Nucleus accumbens (tissue), 56 donors: ENCODE data around the gene STMN3.
"Not testable (repeated sequence)": the region's sequence is repeated elsewhere in the genome, so short reads cannot be mapped to it uniquely, and the experiment has no call there.

Experiments used
- DNase-seq, 56 donors: peaks; one replicate each; lab custom pipeline; 2025; lab: John Stamatoyannopoulos, UW

STMN3 gene

GRCh38 chr20:63619086-63619485, 34.1 kb downstream of the STMN3 start:
- DNase-seq, result no peak

GRCh38 chr20:63618291-63618980, 34.8 kb downstream of the STMN3 start:
- DNase-seq, result no peak

- no peak for DNase-seq
Measured at GRCh38 chr20:63617876-63618265, 35.4 kb downstream of the STMN3 start.

GRCh38 chr20:63617092-63617875, 35.9 kb downstream of the STMN3 start:
- no peak for DNase-seq

- not testable (repeated sequence) for DNase-seq
Measured at GRCh38 chr20:63613863-63614594, 39.2 kb downstream of the STMN3 start.

- no peak for DNase-seq
Measured at GRCh38 chr20:63612276-63612931, 40.8 kb downstream of the STMN3 start.

GRCh38 chr20:63611646-63612045, 41.6 kb downstream of the STMN3 start:
- no peak for DNase-seq

GRCh38 chr20:63610581-63611435, 42.4 kb downstream of the STMN3 start:
- no peak for DNase-seq

GRCh38 chr20:63606686-63607085, 46.5 kb downstream of the STMN3 start:
- no peak for DNase-seq

GRCh38 chr20:63602321-63602720, 50.9 kb downstream of the STMN3 start:
- no peak for DNase-seq

GRCh38 chr20:63601679-63602078, 51.5 kb downstream of the STMN3 start:
- DNase-seq, result not testable (repeated sequence)

- DNase-seq, result no peak
Measured at GRCh38 chr20:63599396-63600050, 53.7 kb downstream of the STMN3 start.

GRCh38 chr20:63598479-63599395, 54.5 kb downstream of the STMN3 start:
- no peak for DNase-seq

- DNase-seq, result no peak
Measured at GRCh38 chr20:63597651-63598478, 55.4 kb downstream of the STMN3 start.

GRCh38 chr20:63596423-63596822, 56.8 kb downstream of the STMN3 start:
- DNase-seq, result no peak

GRCh38 chr20:63595416-63596127, 57.7 kb downstream of the STMN3 start:
- no peak for DNase-seq
